Gastrocnemius medialis (tissue), 4 donors: Measurements from ENCODE around the gene CACNA2D1.

Source experiments
- POLR2A ChIP-seq, 2 donors: fragments of 450-650 bp; IDR thresholded peaks; one replicate each; pipeline ENCODE4 v1.6.1; 2017; ENCODE audit warnings: antibody characterized with exemption in 2 of 2, mild to moderate bottlenecking in 2 of 2, moderate library complexity in 2 of 2
- TF ChIP-seq, protein P1 (sequence below), 5 experiments: fragments of 450-650 bp in 3 of 5; fragments of 200-600 bp in 2 of 5; sonication (generic) in 2 of 5; IDR thresholded peaks in 4 of 5; conservative IDR thresholded peaks in 1 of 5; 1 replicate in 4 of 5; 2 replicates in 1 of 5; pipeline ENCODE4 v1.5.1; 2016 to 2019; ENCODE audit warnings: antibody characterized with exemption in 5 of 5, mild to moderate bottlenecking in 3 of 5, moderate library complexity in 3 of 5

DNA sequence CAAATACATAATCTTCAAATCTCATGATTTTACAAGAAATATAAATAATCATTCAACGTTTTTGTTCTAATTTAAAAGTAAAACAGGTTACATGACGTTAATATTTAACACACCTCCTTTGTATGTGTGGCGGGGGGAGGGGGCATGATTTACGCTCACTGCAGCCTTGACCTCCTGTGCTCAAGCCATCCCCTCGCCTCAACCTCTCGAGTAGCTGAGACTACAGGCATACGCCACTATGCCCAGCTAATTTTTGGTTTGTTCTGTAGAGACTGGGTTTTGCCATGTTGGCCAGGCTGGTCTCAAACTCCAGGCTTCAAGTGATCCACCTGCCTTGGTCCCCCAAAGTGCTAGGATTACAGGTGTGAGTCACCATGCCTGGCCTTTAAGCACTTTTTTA, 7.2 kb upstream of the CACNA2D1 start:
- TF ChIP-seq, protein P1, sequence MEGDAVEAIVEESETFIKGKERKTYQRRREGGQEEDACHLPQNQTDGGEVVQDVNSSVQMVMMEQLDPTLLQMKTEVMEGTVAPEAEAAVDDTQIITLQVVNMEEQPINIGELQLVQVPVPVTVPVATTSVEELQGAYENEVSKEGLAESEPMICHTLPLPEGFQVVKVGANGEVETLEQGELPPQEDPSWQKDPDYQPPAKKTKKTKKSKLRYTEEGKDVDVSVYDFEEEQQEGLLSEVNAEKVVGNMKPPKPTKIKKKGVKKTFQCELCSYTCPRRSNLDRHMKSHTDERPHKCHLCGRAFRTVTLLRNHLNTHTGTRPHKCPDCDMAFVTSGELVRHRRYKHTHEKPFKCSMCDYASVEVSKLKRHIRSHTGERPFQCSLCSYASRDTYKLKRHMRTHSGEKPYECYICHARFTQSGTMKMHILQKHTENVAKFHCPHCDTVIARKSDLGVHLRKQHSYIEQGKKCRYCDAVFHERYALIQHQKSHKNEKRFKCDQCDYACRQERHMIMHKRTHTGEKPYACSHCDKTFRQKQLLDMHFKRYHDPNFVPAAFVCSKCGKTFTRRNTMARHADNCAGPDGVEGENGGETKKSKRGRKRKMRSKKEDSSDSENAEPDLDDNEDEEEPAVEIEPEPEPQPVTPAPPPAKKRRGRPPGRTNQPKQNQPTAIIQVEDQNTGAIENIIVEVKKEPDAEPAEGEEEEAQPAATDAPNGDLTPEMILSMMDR (IDR thresholded peaks at IDR 0.05 in 4 of 5, conservative IDR thresholded peaks at IDR 0.05 in 1 of 5): no peak
- TF ChIP-seq POLR2A (IDR thresholded peaks at IDR 0.05): no peak
